Measurements from ENCODE around the gene RSU1. TPM values are rescaled to one million over a fixed set of nuclear protein-coding genes. Genes with fewer than 3 reads are reported as not detected.
A peak's percentile ranks its signal among the peaks of the same experiment; 100 is the strongest.
"Not testable (repeated sequence)": the region's sequence is repeated elsewhere in the genome, so short reads cannot be mapped to it uniquely, and the experiment has no call there.

RSU1 gene
- total RNA-seq, 2 experiments from 2014 or later = 56.7 to 59.5 TPM

GRCh38 chr10:16779384-16779915, 37.8 kb downstream of the RSU1 start:
- peaks cover 4% of the 10 kb centered on the region for H3K9me3 Mint-ChIP-seq

GRCh38 chr10:16777473-16778370, 39.5 kb downstream of the RSU1 start:
- no peak for DNase-seq
- Mint-ChIP-seq H3K4me3 (peak overlapping the region; percentile 50), H3K9me3 (no peaks in the 10 kb centered on the region), H3K4me1 (peaks cover 41% of the 10 kb centered on the region), H3K27me3 (no peaks in the 10 kb centered on the region), H3K36me3 (peaks cover 29% of the 10 kb centered on the region), H3K27ac (peak overlapping the region; percentile 82)

More at GRCh38 chr10:16779384-16779915, 37.8 kb downstream of the RSU1 start:
- H3K4me1 Mint-ChIP-seq = peaks cover 36% of the 10 kb centered on the region
- H3K4me3 Mint-ChIP-seq = no peak overlapping the region
- peak overlapping the region; percentile 87 for H3K27ac Mint-ChIP-seq
- DNase-seq = peak; percentile 71
- no peaks in the 10 kb centered on the region for H3K27me3 Mint-ChIP-seq
- peaks cover 37% of the 10 kb centered on the region for H3K36me3 Mint-ChIP-seq

- Mint-ChIP-seq H3K27ac (no peak overlapping the region), H3K4me3 (no peak overlapping the region), H3K27me3 (no peaks in the 10 kb centered on the region), H3K36me3 (peaks cover 28% of the 10 kb centered on the region), H3K4me1 (peaks cover 41% of the 10 kb centered on the region), H3K9me3 (no peaks in the 10 kb centered on the region)
- DNase-seq = no peak
Measured at GRCh38 chr10:16776896-16777295, 40.3 kb downstream of the RSU1 start.

GRCh38 chr10:16773334-16773733, 43.9 kb downstream of the RSU1 start:
- no peak for DNase-seq
- no peaks in the 10 kb centered on the region for H3K9me3 Mint-ChIP-seq
- no peaks in the 10 kb centered on the region for H3K27me3 Mint-ChIP-seq
- H3K36me3 Mint-ChIP-seq = peaks cover 16% of the 10 kb centered on the region
- no peak overlapping the region for H3K4me3 Mint-ChIP-seq
- H3K4me1 Mint-ChIP-seq = peaks cover 29% of the 10 kb centered on the region
- H3K27ac Mint-ChIP-seq = no peak overlapping the region

- Mint-ChIP-seq H3K36me3 (peaks cover 10% of the 10 kb centered on the region), H3K27ac (peak overlapping the region; percentile 26), H3K27me3 (no peaks in the 10 kb centered on the region), H3K4me3 (no peak overlapping the region), H3K4me1 (peaks cover 27% of the 10 kb centered on the region), H3K9me3 (no peaks in the 10 kb centered on the region)
- peak; percentile 9 for DNase-seq
Measured at GRCh38 chr10:16770670-16771069, 46.6 kb downstream of the RSU1 start.

GRCh38 chr10:16770141-16770540, 47.1 kb downstream of the RSU1 start:
- DNase-seq = no peak
- Mint-ChIP-seq H3K27ac (no peak overlapping the region), H3K9me3 (no peaks in the 10 kb centered on the region), H3K36me3 (peaks cover 10% of the 10 kb centered on the region), H3K27me3 (no peaks in the 10 kb centered on the region), H3K4me1 (peaks cover 30% of the 10 kb centered on the region), H3K4me3 (no peak overlapping the region)

GRCh38 chr10:16769331-16769730, 47.9 kb downstream of the RSU1 start:
- H3K9me3 Mint-ChIP-seq = no peaks in the 10 kb centered on the region
- peaks cover 10% of the 10 kb centered on the region for H3K36me3 Mint-ChIP-seq

GRCh38 chr10:16768702-16769101, 48.5 kb downstream of the RSU1 start:
- DNase-seq = no peak
- H3K9me3 Mint-ChIP-seq = no peaks in the 10 kb centered on the region

More at GRCh38 chr10:16769331-16769730, 47.9 kb downstream of the RSU1 start:
- H3K27ac Mint-ChIP-seq = no peak overlapping the region
- peaks cover 30% of the 10 kb centered on the region for H3K4me1 Mint-ChIP-seq
- no peaks in the 10 kb centered on the region for H3K27me3 Mint-ChIP-seq
- no peak for DNase-seq
- H3K4me3 Mint-ChIP-seq = no peak overlapping the region

GRCh38 chr10:16765509-16766375, 51.5 kb downstream of the RSU1 start:
- H3K4me1 Mint-ChIP-seq = peaks cover 18% of the 10 kb centered on the region
- H3K4me3 Mint-ChIP-seq = no peak overlapping the region
- H3K27me3 Mint-ChIP-seq = no peaks in the 10 kb centered on the region
- no peaks in the 10 kb centered on the region for H3K9me3 Mint-ChIP-seq
- no peak overlapping the region for H3K27ac Mint-ChIP-seq
- no peak for DNase-seq
- H3K36me3 Mint-ChIP-seq = peaks cover 9% of the 10 kb centered on the region

More at GRCh38 chr10:16768702-16769101, 48.5 kb downstream of the RSU1 start:
- H3K36me3 Mint-ChIP-seq = peaks cover 10% of the 10 kb centered on the region
- H3K4me3 Mint-ChIP-seq = no peak overlapping the region
- no peak overlapping the region for H3K27ac Mint-ChIP-seq
- peaks cover 29% of the 10 kb centered on the region for H3K4me1 Mint-ChIP-seq
- H3K27me3 Mint-ChIP-seq = no peaks in the 10 kb centered on the region

GRCh38 chr10:16761300-16761699, 55.9 kb downstream of the RSU1 start:
- DNase-seq = no peak
- Mint-ChIP-seq H3K4me3 (no peak overlapping the region), H3K27me3 (no peaks in the 10 kb centered on the region), H3K9me3 (no peaks in the 10 kb centered on the region), H3K36me3 (peaks cover 14% of the 10 kb centered on the region), H3K4me1 (peaks cover 14% of the 10 kb centered on the region), H3K27ac (no peak overlapping the region)

GRCh38 chr10:16756561-16757221, 60.5 kb downstream of the RSU1 start:
- Mint-ChIP-seq H3K36me3 (peaks cover 16% of the 10 kb centered on the region), H3K4me3 (no peak overlapping the region), H3K27me3 (no peaks in the 10 kb centered on the region), H3K9me3 (no peaks in the 10 kb centered on the region), H3K4me1 (peaks cover 6% of the 10 kb centered on the region), H3K27ac (no peak overlapping the region)
- no peak for DNase-seq

GRCh38 chr10:16754765-16755164, 62.5 kb downstream of the RSU1 start:
- no peak for DNase-seq
- no peaks in the 10 kb centered on the region for H3K9me3 Mint-ChIP-seq
- H3K4me3 Mint-ChIP-seq = no peak overlapping the region
- no peaks in the 10 kb centered on the region for H3K27me3 Mint-ChIP-seq
- H3K4me1 Mint-ChIP-seq = peaks cover 6% of the 10 kb centered on the region
- H3K27ac Mint-ChIP-seq = no peak overlapping the region
- peaks cover 20% of the 10 kb centered on the region for H3K36me3 Mint-ChIP-seq

GRCh38 chr10:16752849-16753248, 64.4 kb downstream of the RSU1 start:
- H3K9me3 Mint-ChIP-seq, DNase-seq, H3K27ac Mint-ChIP-seq, H3K4me1 Mint-ChIP-seq, H3K27me3 Mint-ChIP-seq, H3K4me3 Mint-ChIP-seq: not testable (repeated sequence)
- peaks cover 24% of the 10 kb centered on the region for H3K36me3 Mint-ChIP-seq

- Mint-ChIP-seq H3K27me3 (no peaks in the 10 kb centered on the region), H3K36me3 (peaks cover 21% of the 10 kb centered on the region), H3K4me1 (no peaks in the 10 kb centered on the region), H3K9me3 (no peaks in the 10 kb centered on the region), H3K4me3 (no peak overlapping the region), H3K27ac (no peak overlapping the region)
- DNase-seq = no peak
Measured at GRCh38 chr10:16752099-16752498, 65.1 kb downstream of the RSU1 start.

Measured in activated naive CD8-positive, alpha-beta T cell treated with anti-CD3 and anti-CD28 coated beads for 36 hours (primary cell).